GM18951 (cell line): ENCODE results near the gene ELL3.

Experiments used
- POLR2A ChIP-seq: IDR thresholded peaks from 4 replicates; pipeline ENCODE4 v1.6.1; 2011; ENCODE audit warnings: mild to moderate bottlenecking; ENCODE audit not compliant: insufficient read length, insufficient read depth; ENCODE audit errors: extremely low read depth
- in situ Hi-C: fragments of 300-500 bp; cut with MboI; formaldehyde crosslinking; loops from one replicate; pipeline ENCODE4 v1.12.0; 2022; ENCODE audit warnings: low sequenced_read_pairs, mixed read lengths, inconsistent platforms; ENCODE audit not compliant: unreplicated experiment

ELL3 gene

GRCh38 chr15:43799209-43799944, 22.6 kb upstream of the ELL3 start:
- in situ Hi-C loops = no loop called here
- TF ChIP-seq POLR2A = no peak

GRCh38 chr15:43796566-43796965, 19.8 kb upstream of the ELL3 start:
- no peak for TF ChIP-seq POLR2A

GRCh38 chr15:43795997-43796396, 19.2 kb upstream of the ELL3 start:
- in situ Hi-C loops = no loop called here

More at GRCh38 chr15:43796566-43796965, 19.8 kb upstream of the ELL3 start:
- in situ Hi-C loops = no loop called here

GRCh38 chr15:43795197-43795596, 18.4 kb upstream of the ELL3 start:
- TF ChIP-seq POLR2A = no peak
- in situ Hi-C loops = no loop called here

More at GRCh38 chr15:43795997-43796396, 19.2 kb upstream of the ELL3 start:
- TF ChIP-seq POLR2A = no peak

GRCh38 chr15:43794269-43795037, 17.7 kb upstream of the ELL3 start:
- in situ Hi-C loops = no loop called here
- peak; percentile 22 for TF ChIP-seq POLR2A

- in situ Hi-C loops = no loop called here
- no peak for TF ChIP-seq POLR2A
Measured at GRCh38 chr15:43793647-43794046, 16.9 kb upstream of the ELL3 start.

GRCh38 chr15:43792761-43793476, 16.2 kb upstream of the ELL3 start:
- in situ Hi-C loops = no loop called here
- no peak for TF ChIP-seq POLR2A

GRCh38 chr15:43791993-43792760, 15.4 kb upstream of the ELL3 start, which contains the start of gene SERF2:
Gene SERF2, plus strand, starts transcription at chr15:43792320. Its CDS starts 57 bp downstream, at chr15:43792377.
- peak; percentile 96 for TF ChIP-seq POLR2A
- in situ Hi-C loops = no loop called here

GRCh38 chr15:43789409-43789808, 12.6 kb upstream of the ELL3 start:
- in situ Hi-C loops = no loop called here
- TF ChIP-seq POLR2A = no peak

- in situ Hi-C loops = no loop called here
Measured at GRCh38 chr15:43779016-43779415, 2.2 kb upstream of the ELL3 start.

GRCh38 chr15:43777267-43777914, 625 bp upstream of the ELL3 start:
- TF ChIP-seq POLR2A = no peak
- in situ Hi-C loops = no loop called here

More at GRCh38 chr15:43779016-43779415, 2.2 kb upstream of the ELL3 start:
- TF ChIP-seq POLR2A = no peak

GRCh38 chr15:43776101-43776717, 557 bp downstream of the ELL3 start:
- peak; percentile 34 for TF ChIP-seq POLR2A
- in situ Hi-C loops = no loop called here
